Osteoblast (primary cell): ENCODE results near the gene SF3A1. TPM values are rescaled to one million over a fixed set of nuclear protein-coding genes. Genes with fewer than 3 reads are reported as not detected.

ENCODE experiments used
- DNase-seq: peaks from one replicate; pipeline ENCODE4 v3.0.0; 2011; ENCODE audit warnings: low spot score, mixed read lengths; ENCODE audit not compliant: insufficient read length; ENCODE audit errors: missing footprints
- H2AFZ ChIP-seq: 2 replicates; pipeline ENCODE4 v1.6.0; 2011; ENCODE audit warnings: mild to moderate bottlenecking, low read length
- H3K27ac ChIP-seq: 2 replicates; pipeline ENCODE4 v1.5.1; 2011; ENCODE audit warnings: mild to moderate bottlenecking, low read depth, low read length, moderate library complexity
- H3K27me3 ChIP-seq: 2 replicates; pipeline ENCODE4 v1.6.0; 2012; ENCODE audit warnings: mild to moderate bottlenecking, control low read depth, inconsistent platforms, low read length, moderate library complexity; ENCODE audit not compliant: insufficient read depth
- H3K36me3 ChIP-seq: 2 replicates; pipeline ENCODE4 v1.5.1; 2011; ENCODE audit warnings: mild to moderate bottlenecking, low read length, control low read depth, moderate library complexity; ENCODE audit not compliant: insufficient read depth
- H3K4me1 ChIP-seq: 2 replicates; pipeline ENCODE4 v1.5.1; 2011; ENCODE audit warnings: mild to moderate bottlenecking, low read length, control low read depth, moderate library complexity; ENCODE audit not compliant: insufficient read depth
- H3K4me2 ChIP-seq: 2 replicates; pipeline ENCODE4 v1.6.0; 2011; ENCODE audit warnings: mild to moderate bottlenecking, low read length; ENCODE audit not compliant: insufficient read depth
- H3K4me3 ChIP-seq: fragments of 200-600 bp; sonication (generic); 3 replicates; pipeline ENCODE4 v1.5.1; 2012; ENCODE audit warnings: mild to moderate bottlenecking, low read length, inconsistent platforms; ENCODE audit not compliant: insufficient read depth
- H3K79me2 ChIP-seq: 2 replicates; pipeline ENCODE4 v1.6.0; 2012; ENCODE audit warnings: mild to moderate bottlenecking, low read length, control low read depth, inconsistent platforms; ENCODE audit not compliant: insufficient read depth
- H3K9me3 ChIP-seq: 2 replicates; pipeline ENCODE4 v1.5.1; 2011; ENCODE audit warnings: low read depth, low read length, control low read depth
- H4K20me1 ChIP-seq: 2 replicates; pipeline ENCODE4 v1.6.0; 2012; ENCODE audit warnings: mild to moderate bottlenecking, low read length, control low read depth; ENCODE audit not compliant: insufficient read depth
- CTCF ChIP-seq: IDR thresholded peaks from 2 replicates; pipeline ENCODE4 v1.5.1; 2011; ENCODE audit warnings: mild to moderate bottlenecking, low read depth, low read length, moderate library complexity; ENCODE audit errors: extremely low read depth
- total RNA-seq: library from RNA; depleted of rRNA; stranded (reverse); fragments of >200 nt; gene quantifications from 2 replicates; pipeline ENCODE4 v1.2.3, GENCODE V29; 2012

The SF3A1 gene
- total RNA-seq, 1 donor: 21.7 TPM

GRCh38 chr22:30357236-30357570 is 509 bp upstream of the SF3A1 start:
- TF ChIP-seq CTCF: no peak
- Histone ChIP-seq H3K36me3 (peaks cover 9% of the 10 kb centered on the region), H3K9me3 (no peaks in the 10 kb centered on the region), H3K4me1 (peaks cover 17% of the 10 kb centered on the region), H3K4me3 (peak overlapping the region; percentile 98), H3K27ac (peak overlapping the region; percentile 88), H3K27me3 (no peaks in the 10 kb centered on the region), H3K79me2 (peaks cover 42% of the 10 kb centered on the region), H2AFZ (peak overlapping the region; percentile 100), H3K4me2 (peak overlapping the region; percentile 92), H4K20me1 (peaks cover 36% of the 10 kb centered on the region)
- DNase-seq: peak; percentile 89

- no peak overlapping the region for H3K4me3 ChIP-seq
- peak overlapping the region; percentile 92 for H3K4me2 ChIP-seq
- no peak for DNase-seq
- TF ChIP-seq CTCF: no peak
- peaks cover 66% of the 10 kb centered on the region for H3K79me2 ChIP-seq
- H3K27ac ChIP-seq: no peak overlapping the region
- no peaks in the 10 kb centered on the region for H3K9me3 ChIP-seq
- H2AFZ ChIP-seq: no peak overlapping the region
- H4K20me1 ChIP-seq: peaks cover 42% of the 10 kb centered on the region
- no peaks in the 10 kb centered on the region for H3K27me3 ChIP-seq
- H3K4me1 ChIP-seq: peaks cover 17% of the 10 kb centered on the region
- H3K36me3 ChIP-seq: peaks cover 34% of the 10 kb centered on the region
Measured at GRCh38 chr22:30354644-30355043, 2.0 kb downstream of the SF3A1 start.

- no peak for DNase-seq
- H2AFZ ChIP-seq: no peak overlapping the region
- H3K27me3 ChIP-seq: no peaks in the 10 kb centered on the region
- peaks cover 17% of the 10 kb centered on the region for H3K4me1 ChIP-seq
- peaks cover 61% of the 10 kb centered on the region for H3K36me3 ChIP-seq
- H3K4me2 ChIP-seq: no peak overlapping the region
- no peak for TF ChIP-seq CTCF
- H3K27ac ChIP-seq: no peak overlapping the region
- H3K4me3 ChIP-seq: no peak overlapping the region
- peaks cover 91% of the 10 kb centered on the region for H3K79me2 ChIP-seq
- peaks cover 53% of the 10 kb centered on the region for H4K20me1 ChIP-seq
- no peaks in the 10 kb centered on the region for H3K9me3 ChIP-seq
Measured at GRCh38 chr22:30351226-30351625, 5.5 kb downstream of the SF3A1 start.

GRCh38 chr22:30348809-30349208 is 7.9 kb downstream of the SF3A1 start:
- Histone ChIP-seq H3K27ac (no peak overlapping the region), H3K36me3 (peaks cover 85% of the 10 kb centered on the region), H4K20me1 (peaks cover 30% of the 10 kb centered on the region), H3K9me3 (no peaks in the 10 kb centered on the region), H3K4me1 (no peaks in the 10 kb centered on the region), H3K27me3 (no peaks in the 10 kb centered on the region), H3K79me2 (peaks cover 70% of the 10 kb centered on the region), H3K4me2 (no peak overlapping the region), H3K4me3 (no peak overlapping the region), H2AFZ (no peak overlapping the region)
- no peak for TF ChIP-seq CTCF
- no peak for DNase-seq
